GM18526 (cell line): ENCODE data around the gene SERF2.

ENCODE experiments used
- POLR2A ChIP-seq: IDR thresholded peaks from 3 replicates; pipeline ENCODE4 v1.6.1; 2011; ENCODE audit not compliant: insufficient read length; ENCODE audit errors: extremely low read depth

The SERF2 gene

DNA sequence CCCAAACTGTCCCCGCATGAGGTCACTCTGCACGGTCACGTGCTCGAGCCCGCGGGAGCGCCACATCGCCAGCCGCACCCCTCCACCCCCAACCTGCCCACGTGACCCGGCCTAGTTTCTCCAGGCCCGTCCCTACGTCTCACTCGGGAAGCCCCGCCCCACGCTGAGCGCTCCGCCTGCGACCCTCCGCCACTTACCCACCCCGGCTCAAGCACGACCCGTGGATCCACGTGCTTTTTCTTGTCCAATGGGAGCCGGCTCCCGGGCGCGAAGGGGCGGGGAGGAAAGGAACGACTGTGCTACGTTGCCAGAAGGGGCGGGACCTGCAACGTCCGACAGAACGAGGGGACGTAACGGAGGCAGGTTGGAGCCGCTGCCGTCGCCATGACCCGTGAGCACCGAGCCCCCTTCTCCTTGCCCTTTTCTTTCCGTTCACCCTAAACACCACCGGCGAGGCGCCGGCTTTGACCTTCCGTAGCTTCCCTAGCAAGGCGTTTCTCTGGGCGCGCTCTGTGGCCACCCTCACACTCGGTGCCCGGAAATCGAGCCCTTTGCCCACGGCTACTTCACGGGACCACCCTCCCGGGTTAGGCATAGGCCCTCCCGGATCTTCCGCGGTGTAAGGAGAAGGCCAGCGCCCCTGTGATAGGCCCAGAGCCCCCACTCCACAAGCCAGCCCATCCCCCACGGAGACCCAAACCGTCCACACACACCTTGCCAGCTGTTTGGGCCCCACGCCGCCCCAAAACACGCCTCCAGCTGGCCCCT lies at the start of gene SERF2:
SERF2 (plus strand) TSS at position 328 of the 768 bp plus-strand sequence; CDS start at position 385, 57 bp downstream.
- TF ChIP-seq POLR2A: peak; percentile 96

- peak; percentile 91 for TF ChIP-seq POLR2A
These were observed 45.7 kb upstream of the SERF2 start, which contains the start of gene PDIA3 for GRCh38 chr15:43746245-43746902. Gene PDIA3 (plus strand): TSS chr15:43746438. CDS start chr15:43746540, 102 bp downstream.

- TF ChIP-seq POLR2A: no peak
These were observed 43.7 kb upstream of the SERF2 start for GRCh38 chr15:43748376-43748775.

DNA sequence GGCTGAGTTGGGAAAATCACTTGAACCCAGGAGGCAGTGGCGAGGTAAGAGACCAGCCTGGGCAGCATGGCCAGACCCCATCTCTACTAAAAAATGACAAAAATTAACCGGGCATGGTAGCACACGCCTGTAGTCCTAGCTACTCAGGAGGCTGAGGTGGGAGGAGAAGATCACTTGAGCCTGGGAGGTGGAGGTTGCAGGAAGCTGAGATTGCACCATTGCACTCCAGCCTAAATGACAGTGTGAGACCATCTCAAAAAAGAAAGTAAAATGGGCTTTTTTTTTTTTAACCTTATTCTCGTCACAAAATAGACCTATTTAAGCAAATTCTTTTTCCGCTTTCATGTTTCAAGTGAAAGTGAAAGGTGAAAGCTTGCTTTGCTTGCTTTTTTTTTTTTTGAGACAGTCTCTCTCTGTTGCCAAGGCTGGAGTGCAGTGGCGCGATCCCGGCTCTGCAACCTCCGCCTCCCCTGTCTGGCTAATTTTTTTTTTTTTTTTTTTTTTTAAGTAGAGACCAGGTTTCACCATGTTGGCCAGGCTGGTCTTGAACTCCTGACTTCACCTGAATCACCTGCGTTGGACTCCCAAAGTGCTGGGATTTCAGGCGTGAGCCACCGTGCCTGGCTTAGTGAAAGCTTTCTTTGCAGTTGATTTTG lies 42.3 kb upstream of the SERF2 start:
- no peak for TF ChIP-seq POLR2A

GRCh38 chr15:43751885-43752284 lies 40.2 kb upstream of the SERF2 start:
- TF ChIP-seq POLR2A: no peak

- TF ChIP-seq POLR2A: no peak
These were observed 29.3 kb upstream of the SERF2 start for GRCh38 chr15:43762824-43763223.

- no peak for TF ChIP-seq POLR2A
These were observed 28.2 kb upstream of the SERF2 start for GRCh38 chr15:43763819-43764446.

GRCh38 chr15:43769584-43770228 lies 22.4 kb upstream of the SERF2 start:
- no peak for TF ChIP-seq POLR2A

DNA sequence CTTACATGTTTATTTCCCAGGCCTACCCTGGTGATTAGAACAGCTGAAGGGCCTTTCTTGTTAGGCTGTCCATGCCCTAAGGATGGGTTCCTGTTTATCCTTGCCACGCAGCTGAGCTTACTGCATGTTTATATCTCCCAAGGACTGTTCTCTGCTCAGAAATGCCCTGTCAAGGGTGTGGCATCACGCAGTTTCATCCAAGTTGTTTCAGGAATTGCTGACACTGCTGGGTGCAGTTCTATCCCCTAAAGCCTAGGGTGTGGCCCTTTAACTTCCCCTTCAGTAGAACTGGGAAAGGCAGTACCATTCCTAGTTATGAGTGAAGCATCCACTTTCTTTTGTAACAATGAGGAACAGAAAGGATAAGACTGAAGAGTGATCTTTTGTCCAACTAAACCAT lies 20.3 kb upstream of the SERF2 start:
- no peak for TF ChIP-seq POLR2A

DNA sequence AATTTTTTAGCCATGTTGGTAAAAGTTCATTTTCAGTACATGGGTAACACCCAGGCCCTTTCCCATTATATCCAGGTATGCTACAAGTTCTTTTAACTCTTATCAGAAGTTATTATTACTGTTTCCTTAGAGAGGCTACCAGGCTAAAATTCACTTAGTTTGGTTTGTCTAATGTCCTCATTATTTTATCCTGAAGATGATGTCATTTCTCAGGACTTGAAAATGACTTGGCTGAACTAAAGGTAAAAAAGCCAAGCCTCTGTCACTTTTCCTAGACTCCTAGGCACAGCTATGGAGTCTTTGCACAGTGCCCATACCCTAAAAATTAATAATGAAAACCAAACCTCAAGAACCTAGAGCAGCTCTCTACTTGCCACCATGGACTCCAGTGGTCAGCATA lies 19.5 kb upstream of the SERF2 start:
- TF ChIP-seq POLR2A: no peak

GRCh38 chr15:43774062-43774461 lies 18.1 kb upstream of the SERF2 start:
- TF ChIP-seq POLR2A: no peak

- no peak for TF ChIP-seq POLR2A
These were observed 16.6 kb upstream of the SERF2 start for GRCh38 chr15:43775411-43775965.

- no peak for TF ChIP-seq POLR2A
These were observed 15.9 kb upstream of the SERF2 start for GRCh38 chr15:43776101-43776717.

DNA sequence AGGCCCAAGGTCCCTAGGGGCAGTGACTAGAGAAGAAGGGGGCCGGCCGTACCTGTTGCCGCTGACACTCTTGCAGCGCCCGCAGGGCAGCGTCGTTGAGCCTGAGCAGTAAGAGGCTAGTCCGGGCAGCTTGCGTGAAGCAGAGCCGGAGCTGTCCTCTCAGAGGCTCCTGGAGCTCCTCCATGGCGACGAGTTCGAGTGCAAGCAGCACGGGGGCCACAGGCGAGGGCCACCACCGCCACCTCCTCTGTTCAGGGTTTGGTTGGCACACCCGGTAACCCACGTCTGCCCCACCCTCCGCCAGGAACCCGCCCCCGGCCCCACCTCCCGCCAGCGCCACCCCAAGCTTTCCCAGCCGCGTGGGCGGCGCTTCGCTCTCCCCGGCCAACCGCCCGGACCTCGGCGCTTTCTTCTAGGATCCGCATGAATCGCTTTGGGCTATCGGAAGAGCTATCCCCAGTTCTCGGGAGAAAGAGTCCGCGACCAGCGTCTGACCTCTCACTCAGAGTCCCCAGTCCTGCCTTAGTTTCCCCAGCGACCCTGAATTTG lies 15.3 kb upstream of the SERF2 start, which contains the start of gene ELL3:
ELL3 (minus strand) TSS at position 249 of the 549 bp plus-strand sequence; CDS start at position 184, 65 bp downstream.
- peak; percentile 57 for TF ChIP-seq POLR2A
